ENCODE results near the gene ZC3H14.

- TF ChIP-seq, protein P1, sequence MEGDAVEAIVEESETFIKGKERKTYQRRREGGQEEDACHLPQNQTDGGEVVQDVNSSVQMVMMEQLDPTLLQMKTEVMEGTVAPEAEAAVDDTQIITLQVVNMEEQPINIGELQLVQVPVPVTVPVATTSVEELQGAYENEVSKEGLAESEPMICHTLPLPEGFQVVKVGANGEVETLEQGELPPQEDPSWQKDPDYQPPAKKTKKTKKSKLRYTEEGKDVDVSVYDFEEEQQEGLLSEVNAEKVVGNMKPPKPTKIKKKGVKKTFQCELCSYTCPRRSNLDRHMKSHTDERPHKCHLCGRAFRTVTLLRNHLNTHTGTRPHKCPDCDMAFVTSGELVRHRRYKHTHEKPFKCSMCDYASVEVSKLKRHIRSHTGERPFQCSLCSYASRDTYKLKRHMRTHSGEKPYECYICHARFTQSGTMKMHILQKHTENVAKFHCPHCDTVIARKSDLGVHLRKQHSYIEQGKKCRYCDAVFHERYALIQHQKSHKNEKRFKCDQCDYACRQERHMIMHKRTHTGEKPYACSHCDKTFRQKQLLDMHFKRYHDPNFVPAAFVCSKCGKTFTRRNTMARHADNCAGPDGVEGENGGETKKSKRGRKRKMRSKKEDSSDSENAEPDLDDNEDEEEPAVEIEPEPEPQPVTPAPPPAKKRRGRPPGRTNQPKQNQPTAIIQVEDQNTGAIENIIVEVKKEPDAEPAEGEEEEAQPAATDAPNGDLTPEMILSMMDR (IDR thresholded peaks at IDR 0.05; ENCODE audit: low read length) = no peak
- no peak for TF ChIP-seq EZH2 (IDR thresholded peaks at IDR 0.05; ENCODE audit: borderline replicate concordance, low read length)
These were observed 27.7 kb upstream of the ZC3H14 start for GRCh38 chr14:88535149-88535548.

Data from OCI-LY1 (cell line).